HFF-Myc (cell line): Measurements from ENCODE around the gene TCERG1L.
"Not testable (repeated sequence)": the region's sequence is repeated elsewhere in the genome, so short reads cannot be mapped to it uniquely, and the experiment has no call there.

Experiments used
- DNase-seq: peaks from one replicate; pipeline ENCODE4 v3.0.0-alpha.2; 2011; ENCODE audit warnings: low read depth; ENCODE audit errors: extremely low read depth
- H3K4me3 ChIP-seq: replicated peaks from 2 replicates; pipeline ENCODE4 v1.5.1; 2011; ENCODE audit warnings: low read depth, mild to moderate bottlenecking, control low read depth, low read length
- CTCF ChIP-seq: IDR thresholded peaks from 2 replicates; pipeline ENCODE4 v1.5.1; 2012; ENCODE audit warnings: mild to moderate bottlenecking, low read depth, low read length, control low read depth; ENCODE audit errors: missing control alignments

The TCERG1L gene

GRCh38 chr10:131107970-131108369 is 203.6 kb downstream of the TCERG1L start:
- no peak overlapping the region for H3K4me3 ChIP-seq
- TF ChIP-seq CTCF = no peak
- no peak for DNase-seq

GRCh38 chr10:131102676-131103075 is 208.8 kb downstream of the TCERG1L start:
- DNase-seq = no peak
- no peak for TF ChIP-seq CTCF
- no peak overlapping the region for H3K4me3 ChIP-seq

- no peak for DNase-seq
- H3K4me3 ChIP-seq = no peak overlapping the region
- no peak for TF ChIP-seq CTCF
Observed at GRCh38 chr10:131102147-131102546, 209.4 kb downstream of the TCERG1L start.

- DNase-seq, H3K4me3 ChIP-seq: not testable (repeated sequence)
Observed at GRCh38 chr10:131100418-131101410, 210.8 kb downstream of the TCERG1L start.

- no peak for DNase-seq
- TF ChIP-seq CTCF = no peak
- no peak overlapping the region for H3K4me3 ChIP-seq
Observed at GRCh38 chr10:131099028-131099726, 212.3 kb downstream of the TCERG1L start.

GRCh38 chr10:131098416-131098952 is 213.0 kb downstream of the TCERG1L start:
- no peak for TF ChIP-seq CTCF
- H3K4me3 ChIP-seq = no peak overlapping the region
- no peak for DNase-seq

GRCh38 chr10:131096031-131096430 is 215.5 kb downstream of the TCERG1L start:
- TF ChIP-seq CTCF = no peak
- no peak for DNase-seq
- H3K4me3 ChIP-seq = no peak overlapping the region
